Astrocyte (in vitro differentiated cells and primary cell): ENCODE data around the gene TMC4. TPM values are rescaled to one million over a fixed set of nuclear protein-coding genes. Genes with fewer than 3 reads are reported as not detected.

Experiments
- DNase-seq: peaks from one replicate; pipeline ENCODE4 v3.0.0-alpha.2; 2010; ENCODE audit warnings: low read depth
- FAIRE-seq: peaks from 2 replicates; lab custom pipeline; 2011; peaks lifted over from hg19 to GRCh38; lab: Jason Lieb, UNC
- H2AFZ ChIP-seq: 2 replicates; pipeline ENCODE4 v1.6.0; 2012; ENCODE audit warnings: low read depth, low read length, inconsistent platforms
- H3K27ac ChIP-seq: 2 replicates; pipeline ENCODE4 v1.5.1; 2011; ENCODE audit warnings: low read depth, low read length, inconsistent platforms
- H3K27me3 ChIP-seq: 2 replicates; pipeline ENCODE4 v1.6.0; 2011; ENCODE audit warnings: low read length, inconsistent platforms; ENCODE audit not compliant: insufficient read depth
- H3K36me3 ChIP-seq: 2 replicates; pipeline ENCODE4 v1.5.1; 2011; ENCODE audit warnings: low read length, inconsistent platforms; ENCODE audit not compliant: insufficient read depth
- H3K4me1 ChIP-seq: 2 replicates; pipeline ENCODE4 v1.5.1; 2011; ENCODE audit warnings: low read length, inconsistent platforms; ENCODE audit not compliant: insufficient read depth
- H3K4me2 ChIP-seq: 2 replicates; pipeline ENCODE4 v1.6.0; 2012; ENCODE audit warnings: low read length, inconsistent platforms
- H3K4me3 ChIP-seq: 2 replicates; pipeline ENCODE4 v1.5.1; 2011; ENCODE audit warnings: low read depth, mild to moderate bottlenecking, low read length, inconsistent platforms; ENCODE audit not compliant: insufficient read depth
- H3K79me2 ChIP-seq: 2 replicates; pipeline ENCODE4 v1.6.0; 2012; ENCODE audit warnings: mild to moderate bottlenecking, low read length, inconsistent platforms; ENCODE audit not compliant: insufficient read depth
- H3K9ac ChIP-seq: 2 replicates; pipeline ENCODE4 v1.6.0; 2012; ENCODE audit warnings: mild to moderate bottlenecking, low read length, inconsistent platforms
- H3K9me3 ChIP-seq: 2 replicates; pipeline ENCODE4 v1.5.1; 2012; ENCODE audit warnings: low read depth, mild to moderate bottlenecking, low read length, inconsistent platforms; ENCODE audit not compliant: insufficient read depth
- H4K20me1 ChIP-seq: 2 replicates; pipeline ENCODE4 v1.6.0; 2012; ENCODE audit warnings: low read length, inconsistent platforms; ENCODE audit not compliant: insufficient read depth
- H3K27ac Mint-ChIP-seq: one replicate; pipeline ENCODE4 v1.8.0; 2021; ENCODE audit warnings: mild to moderate bottlenecking, mixed read lengths; ENCODE audit not compliant: unreplicated experiment
- H3K27me3 Mint-ChIP-seq: one replicate; pipeline ENCODE4 v1.8.0; 2021; ENCODE audit warnings: low read depth, mixed read lengths; ENCODE audit not compliant: unreplicated experiment
- H3K36me3 Mint-ChIP-seq: one replicate; pipeline ENCODE4 v1.8.0; 2021; ENCODE audit warnings: low read depth, mixed read lengths; ENCODE audit not compliant: unreplicated experiment
- H3K4me1 Mint-ChIP-seq: one replicate; pipeline ENCODE4 v1.8.0; 2021; ENCODE audit warnings: low read depth, mixed read lengths; ENCODE audit not compliant: unreplicated experiment
- H3K4me3 Mint-ChIP-seq: one replicate; pipeline ENCODE4 v1.8.0; 2021; ENCODE audit warnings: mild to moderate bottlenecking, moderate library complexity, mixed read lengths; ENCODE audit not compliant: unreplicated experiment
- H3K9me3 Mint-ChIP-seq: one replicate; pipeline ENCODE4 v1.8.0; 2021; ENCODE audit warnings: mild to moderate bottlenecking, mixed read lengths; ENCODE audit not compliant: unreplicated experiment
- EZH2 ChIP-seq: IDR thresholded peaks from 2 replicates; pipeline ENCODE4 v1.6.1; 2012; ENCODE audit warnings: mild to moderate bottlenecking, low read length, inconsistent platforms; ENCODE audit not compliant: insufficient read depth
- total RNA-seq: library from RNA; stranded (reverse); gene quantifications from 2 replicates; pipeline ENCODE4 v1.2.1, GENCODE V29; 2021
- TF ChIP-seq, protein P1 (sequence below): IDR thresholded peaks from 2 replicates; pipeline ENCODE4 v1.5.1; 2011; ENCODE audit warnings: low read depth, mild to moderate bottlenecking, inconsistent platforms, low read length, moderate library complexity; ENCODE audit not compliant: insufficient read depth

Gene TMC4
- total RNA-seq, 1 donor from 2014 or later, result 1.9 TPM

DNA sequence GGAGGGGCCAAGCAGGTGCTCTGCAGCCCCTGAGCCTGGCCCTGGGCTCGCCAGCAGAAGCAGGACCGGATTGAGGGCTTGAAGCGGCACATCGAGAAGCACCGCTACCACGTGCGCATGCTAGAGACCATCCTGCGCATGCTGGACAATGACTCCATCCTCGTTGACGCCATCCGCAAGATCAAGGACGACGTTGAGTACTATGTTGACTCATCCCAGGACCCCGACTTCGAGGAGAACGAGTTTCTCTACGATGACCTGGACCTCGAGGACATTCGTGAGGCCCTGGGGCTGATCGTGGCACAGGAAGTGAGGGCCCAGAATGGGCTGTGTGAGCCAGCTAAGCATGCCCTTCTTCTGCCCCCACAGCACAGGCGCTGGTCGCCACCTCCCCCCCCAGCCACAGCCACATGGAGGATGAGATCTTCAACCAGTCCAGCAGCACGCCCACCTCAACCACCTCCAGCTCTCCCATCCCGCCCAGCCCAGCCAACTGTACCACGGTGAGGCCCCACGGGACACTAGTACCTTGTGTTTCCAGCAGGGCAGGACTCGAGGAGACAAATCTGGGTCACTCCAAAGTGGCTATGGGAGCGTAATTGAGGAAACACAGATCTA is 27.3 kb downstream of the TMC4 start:
- Histone ChIP-seq H2AFZ (no peak overlapping the region), H4K20me1 (peaks cover 74% of the 10 kb centered on the region), H3K79me2 (peaks cover 36% of the 10 kb centered on the region), H3K27me3 (no peaks in the 10 kb centered on the region), H3K9me3 (no peaks in the 10 kb centered on the region), H3K4me3 (no peak overlapping the region), H3K4me1 (peaks cover 8% of the 10 kb centered on the region), H3K9ac (no peak overlapping the region), H3K4me2 (no peak overlapping the region), H3K36me3 (peaks cover 45% of the 10 kb centered on the region), H3K27ac (no peak overlapping the region)
- Mint-ChIP-seq H3K27ac (no peak overlapping the region), H3K4me3 (no peak overlapping the region), H3K27me3 (no peaks in the 10 kb centered on the region), H3K36me3 (peaks cover 34% of the 10 kb centered on the region), H3K9me3 (no peaks in the 10 kb centered on the region), H3K4me1 (peaks cover 13% of the 10 kb centered on the region)
- no peak for DNase-seq
- FAIRE-seq, result no peak
- TF ChIP-seq, protein P1, sequence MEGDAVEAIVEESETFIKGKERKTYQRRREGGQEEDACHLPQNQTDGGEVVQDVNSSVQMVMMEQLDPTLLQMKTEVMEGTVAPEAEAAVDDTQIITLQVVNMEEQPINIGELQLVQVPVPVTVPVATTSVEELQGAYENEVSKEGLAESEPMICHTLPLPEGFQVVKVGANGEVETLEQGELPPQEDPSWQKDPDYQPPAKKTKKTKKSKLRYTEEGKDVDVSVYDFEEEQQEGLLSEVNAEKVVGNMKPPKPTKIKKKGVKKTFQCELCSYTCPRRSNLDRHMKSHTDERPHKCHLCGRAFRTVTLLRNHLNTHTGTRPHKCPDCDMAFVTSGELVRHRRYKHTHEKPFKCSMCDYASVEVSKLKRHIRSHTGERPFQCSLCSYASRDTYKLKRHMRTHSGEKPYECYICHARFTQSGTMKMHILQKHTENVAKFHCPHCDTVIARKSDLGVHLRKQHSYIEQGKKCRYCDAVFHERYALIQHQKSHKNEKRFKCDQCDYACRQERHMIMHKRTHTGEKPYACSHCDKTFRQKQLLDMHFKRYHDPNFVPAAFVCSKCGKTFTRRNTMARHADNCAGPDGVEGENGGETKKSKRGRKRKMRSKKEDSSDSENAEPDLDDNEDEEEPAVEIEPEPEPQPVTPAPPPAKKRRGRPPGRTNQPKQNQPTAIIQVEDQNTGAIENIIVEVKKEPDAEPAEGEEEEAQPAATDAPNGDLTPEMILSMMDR, result no peak
- no peak for TF ChIP-seq EZH2

- Histone ChIP-seq H3K79me2 (peaks cover 67% of the 10 kb centered on the region), H3K4me3 (no peak overlapping the region), H3K4me2 (peak overlapping the region; percentile 60), H3K9ac (peak overlapping the region; percentile 60), H3K27ac (peak overlapping the region; percentile 10), H3K36me3 (peaks cover 36% of the 10 kb centered on the region), H3K27me3 (no peaks in the 10 kb centered on the region), H3K4me1 (peaks cover 16% of the 10 kb centered on the region), H3K9me3 (no peaks in the 10 kb centered on the region), H4K20me1 (peaks cover 77% of the 10 kb centered on the region), H2AFZ (no peak overlapping the region)
- no peaks in the 10 kb centered on the region for H3K27me3 Mint-ChIP-seq
- TF ChIP-seq, protein P1, result no peak
- TF ChIP-seq EZH2, result no peak
- no peaks in the 10 kb centered on the region for H3K9me3 Mint-ChIP-seq
- FAIRE-seq (no peak), DNase-seq (peak; percentile 6)
- no peak overlapping the region for H3K27ac Mint-ChIP-seq
- H3K4me1 Mint-ChIP-seq, result peaks cover 20% of the 10 kb centered on the region
- peaks cover 26% of the 10 kb centered on the region for H3K36me3 Mint-ChIP-seq
- no peak overlapping the region for H3K4me3 Mint-ChIP-seq
Observed at GRCh38 chr19:54142166-54142780, 30.7 kb downstream of the TMC4 start.

GRCh38 chr19:54141356-54141755 is 31.6 kb downstream of the TMC4 start:
- Histone ChIP-seq H3K27me3 (no peaks in the 10 kb centered on the region), H3K27ac (no peak overlapping the region), H3K79me2 (peaks cover 67% of the 10 kb centered on the region), H3K9me3 (no peaks in the 10 kb centered on the region), H3K36me3 (peaks cover 28% of the 10 kb centered on the region), H4K20me1 (peaks cover 68% of the 10 kb centered on the region), H2AFZ (no peak overlapping the region), H3K4me1 (peaks cover 16% of the 10 kb centered on the region), H3K4me3 (no peak overlapping the region), H3K4me2 (no peak overlapping the region), H3K9ac (no peak overlapping the region)
- no peak for FAIRE-seq
- TF ChIP-seq, protein P1, result no peak
- no peak for TF ChIP-seq EZH2
- no peak overlapping the region for H3K27ac Mint-ChIP-seq
- peaks cover 23% of the 10 kb centered on the region for H3K36me3 Mint-ChIP-seq
- no peak for DNase-seq
- peaks cover 20% of the 10 kb centered on the region for H3K4me1 Mint-ChIP-seq
- no peaks in the 10 kb centered on the region for H3K27me3 Mint-ChIP-seq
- H3K4me3 Mint-ChIP-seq, result no peak overlapping the region
- no peaks in the 10 kb centered on the region for H3K9me3 Mint-ChIP-seq
